K562 (cell line): ENCODE results near the gene GYS1. TPM values are rescaled to one million over a fixed set of nuclear protein-coding genes. Genes with fewer than 3 reads are reported as not detected.

Experiments
- ARID3A ChIP-seq: IDR thresholded peaks from 2 replicates; pipeline ENCODE4 v1.6.1; 2012; ENCODE audit warnings: low read depth, low read length, improper control_type of control experiment, borderline replicate concordance
- ATF3 ChIP-seq, 2 experiments: fragments of 450-650 bp in 1 of 2; sonication (generic) in 1 of 2; formaldehyde crosslinking in 1 of 2; IDR thresholded peaks in 1 of 2; conservative IDR thresholded peaks in 1 of 2; 2 replicates each; pipeline versions ENCODE4 v1.6.1 to v1.8.1; 2016 to 2023; ENCODE audit warnings: mild to moderate bottlenecking in 2 of 2, moderate library complexity in 2 of 2, inconsistent platforms in 1 of 2, missing genetic modification reagents in 1 of 2
- ETS1 ChIP-seq: conservative IDR thresholded peaks from 2 replicates; pipeline ENCODE4 v1.6.1; 2011; ENCODE audit warnings: low read depth, mild to moderate bottlenecking, low read length; ENCODE audit not compliant: control insufficient read depth
- ETV1 ChIP-seq: fragments of 450-650 bp; conservative IDR thresholded peaks from 2 replicates; pipeline ENCODE4 v1.6.1; 2016; ENCODE audit warnings: missing genetic modification characterization, control low read depth, low read depth, missing compliant biosample characterization
- EWSR1 ChIP-seq: fragments of 450-650 bp; IDR thresholded peaks from 2 replicates; pipeline ENCODE4 v1.6.1; 2018; ENCODE audit warnings: borderline replicate concordance, mild to moderate bottlenecking, low read depth, moderate library complexity; ENCODE audit not compliant: partially characterized antibody
- HMBOX1 ChIP-seq: sonication (generic); IDR thresholded peaks from 2 replicates; pipeline ENCODE4 v1.6.1; 2016
- KDM2B ChIP-seq: fragments of 250-450 bp; sonication (Bioruptor Pico); IDR thresholded peaks from 2 replicates; pipeline ENCODE4 v1.8.0; 2021; ENCODE audit warnings: mild to moderate bottlenecking, moderate library complexity
- MIER1 ChIP-seq: fragments of 450-650 bp; IDR thresholded peaks from 2 replicates; pipeline ENCODE4 v1.6.1; 2016; ENCODE audit warnings: antibody characterized with exemption, mild to moderate bottlenecking, low read depth
- MTA3 ChIP-seq: fragments of 450-650 bp; formaldehyde crosslinking; IDR thresholded peaks from 2 replicates; pipeline ENCODE4 v1.6.1; 2017; ENCODE audit warnings: mild to moderate bottlenecking, borderline replicate concordance
- OTX1 ChIP-seq: fragments of 450-650 bp; formaldehyde crosslinking; IDR thresholded peaks from 2 replicates; pipeline ENCODE4 v1.4.0; 2022; ENCODE audit warnings: mild to moderate bottlenecking
- SMAD3 ChIP-seq: fragments of 450-650 bp; formaldehyde crosslinking; conservative IDR thresholded peaks from 2 replicates; pipeline ENCODE4 v1.4.0; 2020; ENCODE audit warnings: mild to moderate bottlenecking
- TAF1 ChIP-seq: IDR thresholded peaks from 2 replicates; pipeline ENCODE4 v1.6.1; 2011; ENCODE audit warnings: mild to moderate bottlenecking, low read length, moderate library complexity; ENCODE audit not compliant: insufficient read depth, control insufficient read depth, severe bottlenecking; ENCODE audit errors: extremely low read depth
- TFE3 ChIP-seq: fragments of 450-650 bp; formaldehyde crosslinking; IDR thresholded peaks from 2 replicates; pipeline ENCODE4 v1.4.0; 2020; ENCODE audit warnings: mild to moderate bottlenecking, mixed read lengths
- ZNF395 ChIP-seq: fragments of 200-800 bp; sonication (Bioruptor generic); IDR thresholded peaks from 2 replicates; pipeline ENCODE4 v1.6.1; 2017; ENCODE audit warnings: missing genetic modification characterization, missing compliant biosample characterization
- ZNF75A ChIP-seq: fragments of 450-650 bp; formaldehyde crosslinking; IDR thresholded peaks from 2 replicates; pipeline ENCODE4 v1.4.0; 2020; ENCODE audit warnings: mild to moderate bottlenecking
- ZNF77 ChIP-seq: fragments of 250-450 bp; sonication (Bioruptor Pico); IDR thresholded peaks from 2 replicates; pipeline ENCODE4 v1.5.0; 2020
- polyA plus RNA-seq, 8 experiments: library from polyadenylated mRNA; depleted of rRNA in 4 of 8; stranded (reverse) in 5 of 8; unstranded in 3 of 8; fragments of >200 nt; fragmentation: Nextera tagmentation in 2 of 8; fragmentation: Illumina TruSeq in 1 of 8; extraction: Ambion mirVana in 2 of 8; extraction: Trizol in 1 of 8; gene quantifications; 2 replicates each; pipeline versions ENCODE4 v1.2.1 to v1.2.3, GENCODE V29; 2011 to 2014; ENCODE audit warnings: inconsistent platforms in 1 of 8, missing spikeins in 1 of 8
- total RNA-seq, 7 experiments: library from RNA; depleted of rRNA in 6 of 7; stranded (reverse); fragments of >200 nt in 6 of 7; fragmentation: Illumina TruSeq in 2 of 7; extraction: Trizol in 2 of 7; gene quantifications; 2 replicates each; pipeline versions ENCODE4 v1.2.1 to v1.2.3, GENCODE V29; 2011 to 2021; ENCODE audit warnings: low replicate concordance in 1 of 7

Gene GYS1
- total and polyA plus RNA-seq, 9 of the 15 experiments (the other 6 are each of a cell fraction or from before 2014, with no cell fraction given), result 1.9 to 31.1 (median 15.2) TPM

- TF ChIP-seq ARID3A (no peak), ETS1 (no peak; the same call in 1 of the 2 replicates), MTA3 (peak; percentile 58), EWSR1 (peak; percentile 93), ZNF395 (CRISPR knock-in tag) (peak; percentile 72; the same call in 1 of the 2 replicates), KDM2B (CRISPR knock-in tag) (no peak), HMBOX1 (no peak), SMAD3 (CRISPR knock-in tag) (peak; percentile 55), ETV1 (tag) (peak; percentile 50), ATF3 (IDR thresholded peaks at IDR 0.05) (peak; percentile 54; the same call in 1 of the 2 replicates), ATF3 (CRISPR knock-in tag; conservative IDR thresholded peaks at IDR 0.05) (0 out of 2 replicates have a peak, but pooled peaks have one; percentile 11), TAF1 (peak; percentile 42), OTX1 (CRISPR knock-in tag) (peak; percentile 28; the same call in 1 of the 2 replicates), MIER1 (no peak), ZNF75A (no peak), TFE3 (CRISPR knock-in tag) (peak; percentile 58), ZNF77 (peak; percentile 7; the same call in 1 of the 2 replicates)
Measured at GRCh38 chr19:48967346-48968178, 25.5 kb downstream of the GYS1 start (continued).
